Heart right ventricle (tissue), 16 donors: ENCODE data around the gene C6orf141. TPM values are rescaled to one million over a fixed set of nuclear protein-coding genes. Genes with fewer than 3 reads are reported as not detected.

Experiments
- ATAC-seq, 8 donors: fragments of 200-7000 bp; cut with Tn5 transposase; one replicate each; pipeline ENCODE4 v1.9.1; 2020; ENCODE audit warnings: mild to moderate bottlenecking in 8 of 8, moderate library complexity in 8 of 8, moderate number of reproducible peaks in 1 of 8
- DNase-seq, 2 donors: peaks; one replicate each; pipeline ENCODE4 v3.0.0-alpha.2; 2020
- H3K27ac ChIP-seq, 10 donors: fragments of 200-600 bp; sonication (generic) in 2 of 10; one replicate each; pipeline versions ENCODE4 v1.5.0 to v1.8.0; 2020 to 2022; ENCODE audit warnings: mild to moderate bottlenecking in 3 of 10
- H3K27me3 ChIP-seq, 7 donors: fragments of 200-600 bp; one replicate each; pipeline ENCODE4 v1.8.0; 2021 to 2022; ENCODE audit warnings: mild to moderate bottlenecking in 2 of 7
- H3K36me3 ChIP-seq, 9 donors: fragments of 200-600 bp; sonication (generic) in 1 of 9; one replicate each; pipeline versions ENCODE4 v1.5.0 to v1.8.0; 2020 to 2022; ENCODE audit warnings: mild to moderate bottlenecking in 2 of 9
- H3K4me1 ChIP-seq, 9 donors: fragments of 200-600 bp; sonication (generic) in 1 of 9; one replicate each; pipeline versions ENCODE4 v1.5.0 to v1.8.0; 2020 to 2022; ENCODE audit warnings: mild to moderate bottlenecking in 4 of 9
- H3K4me3 ChIP-seq, 10 donors: fragments of 200-600 bp; sonication (generic) in 2 of 10; one replicate each; pipeline versions ENCODE4 v1.5.0 to v1.8.0; 2020 to 2022; ENCODE audit warnings: mild to moderate bottlenecking in 7 of 10, moderate library complexity in 2 of 10
- H3K9me3 ChIP-seq, 11 donors: fragments of 200-600 bp in 10 of 11; sonication (generic) in 2 of 11; one replicate each; pipeline versions ENCODE4 v1.5.0 to v1.8.0; 2013 to 2022; ENCODE audit warnings: mild to moderate bottlenecking in 2 of 11, control low read depth in 1 of 11, moderate library complexity in 1 of 11
- WGBS, 2 donors: extraction: QIAGEN DNeasy Blood & Tissue Kit; methylation state at CpG; one replicate each; pipeline ENCODE4 v1.1.7; 2013; ENCODE audit warnings: inconsistent platforms in 1 of 2; 5-methylcytosine and 5-hydroxymethylcytosine counted together
- intact Hi-C, 10 donors: fragments of 100-400 bp; cut with DNase I; formaldehyde crosslinking; loops; one replicate each; pipeline versions ENCODE4 v1.11.1 to v1.14.2; 2022
- polyA plus RNA-seq, 2 donors: library from polyadenylated mRNA; stranded (reverse); fragments of 200-250 nt; gene quantifications; one replicate each; pipeline ENCODE4 v1.2.3, GENCODE V29; 2013
- total RNA-seq, 10 donors: library from RNA; stranded (reverse); fragmentation: NEBNext Ultra II Directional in 3 of 10; extraction: Animal tissue kit (Norgen Biotek cat#: 25700) in 3 of 10; gene quantifications; one replicate each; pipeline versions ENCODE4 v1.2.1 to v1.2.4, GENCODE V29; 2021 to 2023
- TF ChIP-seq, protein P1 (sequence below), 9 donors: fragments of 200-600 bp; sonication (generic) in 2 of 9; IDR thresholded peaks; one replicate each; pipeline versions ENCODE4 v1.5.0 to v1.8.0; 2021 to 2022; ENCODE audit warnings: antibody characterized with exemption in 9 of 9, mild to moderate bottlenecking in 5 of 9, moderate library complexity in 1 of 9
- donor health status: Arrhythmogenic right ventricular cardiomyopathy.
- donor health status: ischemic (EF 13 %, LVEDD 7.1; RV severe dilation, severe dysfunction).
- donor health status: healthy with polysubstance abuse.
- donor health status: DM: no; HTN: yes; CAD: no.
- donor health status: DM: no; HTN: no; CAD: no.
- donor health status: ischemic (EF 25% LVEDD 6.9; RV normal size, moderate dysfunction).
- donor health status: ischemic (EF 25% LVEDD 5.7; RV mildly dilated, moderate dysfunction).
- donor health status: healthy.
- donor health status: DM: yes; HTN: yes; CAD: no.
- donor health status: Ischemic cardiomyopathy.
- donor health status: ischemic (EF 35%, LVEDD 5.7; RV mildly dilated, moderate dysfunction).
- donor health status: nonischemic (EF 11% LVEDD 7.7; RV severe dilation, severe dysfunction).
- donor health status: DM: yes; HTN: yes; CAD: no.
- donor health status: PGD.
- donor health status: ischemic (EF 29% LVEDD 5.4; RV normal size, mild dysfunction).
- donor health status: nonischemic (EF 23%, LVEDD 6.1; RV moderate dilation, normal function).

C6orf141 gene
- total and polyA plus RNA-seq, 12 donors: 0.16 to 1.5 (median 0.57) TPM; not detected in 5

GRCh38 chr6:49513153-49513989 is 37.1 kb upstream of the C6orf141 start:
- peaks cover 0 to 10% (median 0%) of the 10 kb centered on the region in 7 donors for H3K27me3 ChIP-seq
- TF ChIP-seq, protein P1, sequence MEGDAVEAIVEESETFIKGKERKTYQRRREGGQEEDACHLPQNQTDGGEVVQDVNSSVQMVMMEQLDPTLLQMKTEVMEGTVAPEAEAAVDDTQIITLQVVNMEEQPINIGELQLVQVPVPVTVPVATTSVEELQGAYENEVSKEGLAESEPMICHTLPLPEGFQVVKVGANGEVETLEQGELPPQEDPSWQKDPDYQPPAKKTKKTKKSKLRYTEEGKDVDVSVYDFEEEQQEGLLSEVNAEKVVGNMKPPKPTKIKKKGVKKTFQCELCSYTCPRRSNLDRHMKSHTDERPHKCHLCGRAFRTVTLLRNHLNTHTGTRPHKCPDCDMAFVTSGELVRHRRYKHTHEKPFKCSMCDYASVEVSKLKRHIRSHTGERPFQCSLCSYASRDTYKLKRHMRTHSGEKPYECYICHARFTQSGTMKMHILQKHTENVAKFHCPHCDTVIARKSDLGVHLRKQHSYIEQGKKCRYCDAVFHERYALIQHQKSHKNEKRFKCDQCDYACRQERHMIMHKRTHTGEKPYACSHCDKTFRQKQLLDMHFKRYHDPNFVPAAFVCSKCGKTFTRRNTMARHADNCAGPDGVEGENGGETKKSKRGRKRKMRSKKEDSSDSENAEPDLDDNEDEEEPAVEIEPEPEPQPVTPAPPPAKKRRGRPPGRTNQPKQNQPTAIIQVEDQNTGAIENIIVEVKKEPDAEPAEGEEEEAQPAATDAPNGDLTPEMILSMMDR (IDR thresholded peaks at IDR 0.05): no peak
- DNase-seq: no peak
- intact Hi-C loops: no loop called here
- no peak overlapping the region for H3K27ac ChIP-seq
- H3K9me3 ChIP-seq: peaks cover 0 to 4% (median 0%) of the 10 kb centered on the region in 11 donors
- no peaks in the 10 kb centered on the region for H3K4me1 ChIP-seq
- WGBS, 2 donors: 76 to 87% methylated on average over 2 of the region's 2 CpGs
- ATAC-seq: no peak
- no peak overlapping the region for H3K4me3 ChIP-seq
- no peaks in the 10 kb centered on the region for H3K36me3 ChIP-seq

GRCh38 chr6:49514571-49515484 is 35.6 kb upstream of the C6orf141 start:
- TF ChIP-seq, protein P1 (IDR thresholded peaks at IDR 0.05): no peak
- ATAC-seq (no peak), DNase-seq (no peak)
- Histone ChIP-seq H3K4me1 (no peaks in the 10 kb centered on the region), H3K4me3 (no peak overlapping the region), H3K27ac (no peak overlapping the region), H3K36me3 (no peaks in the 10 kb centered on the region), H3K9me3 (no peaks in the 10 kb centered on the region), H3K27me3 (peaks cover 0 to 12% (median 0%) of the 10 kb centered on the region in 7 donors)
- 73 to 76% methylated on average over 8 of the region's 8 CpGs for WGBS, 2 donors
- intact Hi-C loops: no loop called here

- intact Hi-C loops: no loop called here
- WGBS, 2 donors: 69 to 72% methylated on average over 10 of the region's 10 CpGs
- TF ChIP-seq, protein P1 (IDR thresholded peaks at IDR 0.05): no peak
- no peaks in the 10 kb centered on the region for H3K4me1 ChIP-seq
- no peak overlapping the region for H3K4me3 ChIP-seq
- H3K27me3 ChIP-seq: peaks cover 0 to 18% (median 0%) of the 10 kb centered on the region in 7 donors
- no peaks in the 10 kb centered on the region for H3K36me3 ChIP-seq
- H3K27ac ChIP-seq: no peak overlapping the region
- DNase-seq (no peak), ATAC-seq (no peak)
- no peaks in the 10 kb centered on the region for H3K9me3 ChIP-seq
Measured at GRCh38 chr6:49515485-49516146, 34.9 kb upstream of the C6orf141 start.

DNA sequence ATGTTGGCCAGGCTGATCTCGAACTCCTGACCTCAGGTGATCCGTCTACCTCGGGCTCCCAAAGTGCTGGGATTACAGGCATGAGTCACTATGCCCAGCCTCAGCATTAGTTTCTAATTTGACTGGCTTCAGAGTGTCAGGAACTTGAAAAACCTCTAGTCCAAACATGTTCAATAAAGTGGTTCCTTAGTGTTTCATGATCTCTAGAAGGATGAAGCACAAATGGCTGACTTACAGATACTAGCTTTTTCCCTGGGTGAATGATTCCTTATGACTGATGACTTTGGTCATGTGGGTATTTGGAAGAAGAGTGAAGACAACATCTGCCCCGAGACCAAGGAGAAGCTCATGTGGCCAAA is 34.3 kb upstream of the C6orf141 start:
- intact Hi-C loops: no loop called here
- no peaks in the 10 kb centered on the region for H3K4me1 ChIP-seq
- H3K4me3 ChIP-seq: no peak overlapping the region
- H3K27ac ChIP-seq: no peak overlapping the region
- H3K36me3 ChIP-seq: no peaks in the 10 kb centered on the region
- WGBS, 2 donors: 81 to 88% methylated on average over 4 of the region's 4 CpGs
- TF ChIP-seq, protein P1 (IDR thresholded peaks at IDR 0.05): no peak
- no peaks in the 10 kb centered on the region for H3K9me3 ChIP-seq
- H3K27me3 ChIP-seq: peaks cover 0 to 18% (median 0%) of the 10 kb centered on the region in 7 donors
- no peak for ATAC-seq
- no peak for DNase-seq
